ENCODE measurements around the gene SAPCD2.

DNA sequence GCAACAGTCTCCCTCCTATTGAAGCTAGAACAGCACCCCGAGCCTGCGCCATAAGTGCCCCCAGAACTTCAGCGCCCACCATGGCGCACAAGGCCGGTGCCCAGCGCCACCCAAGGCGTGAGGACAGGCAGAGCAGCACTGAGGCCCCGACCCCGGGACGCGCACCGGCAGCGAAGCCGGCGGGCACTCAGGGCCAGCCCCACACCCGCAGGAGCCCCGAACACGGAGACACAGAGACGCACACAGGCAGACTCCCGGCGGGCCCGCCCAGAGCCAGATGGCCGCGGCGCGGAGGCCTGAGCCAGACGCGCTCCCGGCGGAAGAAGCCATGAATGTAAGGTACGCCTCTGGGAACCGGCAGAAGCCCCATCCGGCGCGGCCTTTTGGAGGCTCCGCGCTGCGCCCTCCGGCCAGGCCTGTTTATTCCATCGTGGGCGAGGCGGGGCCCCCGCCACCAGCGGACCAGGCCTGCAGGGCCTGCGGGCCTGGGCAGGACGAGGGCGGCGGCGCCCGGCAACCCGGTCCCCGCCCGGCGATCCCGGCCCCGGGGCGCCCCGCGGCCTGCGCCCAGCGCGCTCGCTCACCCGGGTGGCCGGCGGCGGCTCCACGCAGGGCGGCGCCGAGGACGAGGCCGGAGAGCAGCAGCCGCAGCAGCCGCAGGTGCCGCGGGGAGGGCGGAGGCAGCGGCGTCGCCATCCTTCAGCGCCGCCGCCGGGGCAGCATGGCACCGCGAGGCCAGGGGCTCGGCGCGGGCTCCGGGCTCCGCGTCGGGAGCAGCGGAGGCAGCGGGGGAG, 24.9 kb downstream of the SAPCD2 start:
- peak; percentile 85; the same call in 1 of the 2 replicates for TF ChIP-seq EZH2phosphoT487 (IDR thresholded peaks at IDR 0.05; ENCODE audit: borderline replicate concordance, low read length)
- TF ChIP-seq, protein P1, sequence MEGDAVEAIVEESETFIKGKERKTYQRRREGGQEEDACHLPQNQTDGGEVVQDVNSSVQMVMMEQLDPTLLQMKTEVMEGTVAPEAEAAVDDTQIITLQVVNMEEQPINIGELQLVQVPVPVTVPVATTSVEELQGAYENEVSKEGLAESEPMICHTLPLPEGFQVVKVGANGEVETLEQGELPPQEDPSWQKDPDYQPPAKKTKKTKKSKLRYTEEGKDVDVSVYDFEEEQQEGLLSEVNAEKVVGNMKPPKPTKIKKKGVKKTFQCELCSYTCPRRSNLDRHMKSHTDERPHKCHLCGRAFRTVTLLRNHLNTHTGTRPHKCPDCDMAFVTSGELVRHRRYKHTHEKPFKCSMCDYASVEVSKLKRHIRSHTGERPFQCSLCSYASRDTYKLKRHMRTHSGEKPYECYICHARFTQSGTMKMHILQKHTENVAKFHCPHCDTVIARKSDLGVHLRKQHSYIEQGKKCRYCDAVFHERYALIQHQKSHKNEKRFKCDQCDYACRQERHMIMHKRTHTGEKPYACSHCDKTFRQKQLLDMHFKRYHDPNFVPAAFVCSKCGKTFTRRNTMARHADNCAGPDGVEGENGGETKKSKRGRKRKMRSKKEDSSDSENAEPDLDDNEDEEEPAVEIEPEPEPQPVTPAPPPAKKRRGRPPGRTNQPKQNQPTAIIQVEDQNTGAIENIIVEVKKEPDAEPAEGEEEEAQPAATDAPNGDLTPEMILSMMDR (IDR thresholded peaks at IDR 0.05; ENCODE audit: low read depth, low read length, poor library complexity, severe bottlenecking), result no peak
